B cell (primary cell): ENCODE results near the gene IGSF9B. TPM values are rescaled to one million over a fixed set of nuclear protein-coding genes. Genes with fewer than 3 reads are reported as not detected.
A peak's percentile ranks its signal among the peaks of the same experiment; 100 is the strongest.

Source experiments
- ATAC-seq: fragments of 200-7000 bp; cut with Tn5 transposase; one replicate; pipeline ENCODE4 v1.10.0; 2021; ENCODE audit warnings: low read depth, mild to moderate bottlenecking, moderate number of reproducible peaks, moderate library complexity
- CTCF ChIA-PET: fragments of 350-600 bp; sonication (Branson Sonifier 250); formaldehyde crosslinking; loops from one replicate; lab custom pipeline; 2021; ENCODE audit warnings: antibody characterized with exemption, inconsistent platforms; lab: Charles Lee
- POLR2A ChIA-PET: fragments of 350-600 bp; sonication (Branson Sonifier 250); formaldehyde crosslinking; loops from one replicate; lab custom pipeline; 2021; ENCODE audit warnings: antibody characterized with exemption; lab: Charles Lee
- DNase-seq: peaks from one replicate; pipeline ENCODE4 v3.0.0; 2013
- H2AFZ ChIP-seq: 2 replicates; pipeline ENCODE4 v1.6.1; 2012; ENCODE audit warnings: mild to moderate bottlenecking, low read depth, low read length; ENCODE audit not compliant: insufficient read depth, poor library complexity, severe bottlenecking
- H3K27ac ChIP-seq, 2 donors: 1 replicate in 1 of 2; 2 replicates in 1 of 2; pipeline ENCODE4 v1.5.1; 2012 to 2013; ENCODE audit warnings: low read length in 2 of 2, mild to moderate bottlenecking in 2 of 2, moderate library complexity in 1 of 2
- H3K27me3 ChIP-seq, 4 experiments: fragments of 200-600 bp in 1 of 4; sonication (generic) in 1 of 4; replicated peaks in 1 of 4; 1 replicate in 2 of 4; 2 replicates in 2 of 4; pipeline versions ENCODE4 v1.6.1 to v1.7.0; 2013 to 2016; ENCODE audit warnings: low read length in 3 of 4, mild to moderate bottlenecking in 2 of 4, mixed read lengths in 1 of 4, moderate library complexity in 1 of 4; ENCODE audit not compliant: insufficient read depth in 4 of 4, control insufficient read depth in 3 of 4; ENCODE audit errors: control extremely low read depth in 1 of 4
- H3K36me3 ChIP-seq, 2 experiments: replicated peaks in 1 of 2; 1 replicate in 1 of 2; 2 replicates in 1 of 2; pipeline versions ENCODE4 v1.6.1 to v1.7.1; 2013; ENCODE audit warnings: low read length in 1 of 2; ENCODE audit not compliant: insufficient read depth in 2 of 2, control insufficient read depth in 1 of 2; ENCODE audit errors: control extremely low read depth in 1 of 2, extremely low read depth in 1 of 2
- H3K4me1 ChIP-seq, 2 donors: fragments of 200-600 bp in 1 of 2; sonication (generic) in 1 of 2; 1 replicate in 1 of 2; 2 replicates in 1 of 2; pipeline versions ENCODE4 v1.5.1 to v1.6.1; 2013 to 2017; ENCODE audit warnings: low read length in 2 of 2; ENCODE audit not compliant: control insufficient read depth in 2 of 2, insufficient read depth in 2 of 2
- H3K4me2 ChIP-seq: replicated peaks from 2 replicates; pipeline ENCODE3; 2012; ENCODE audit warnings: mild to moderate bottlenecking, low read depth, low read length; ENCODE audit not compliant: poor library complexity, severe bottlenecking
- H3K4me3 ChIP-seq, 5 experiments: fragments of 200-600 bp in 1 of 5; sonication (generic) in 1 of 5; 1 replicate in 3 of 5; 2 replicates in 2 of 5; pipeline versions ENCODE4 v1.5.1 to v1.7.0; 2011 to 2016; ENCODE audit warnings: low read length in 4 of 5, mild to moderate bottlenecking in 4 of 5, low read depth in 2 of 5, control low read depth in 1 of 5, moderate library complexity in 1 of 5; ENCODE audit not compliant: insufficient read depth in 1 of 5; ENCODE audit errors: control extremely low read depth in 1 of 5, extremely low read depth in 1 of 5
- H3K79me2 ChIP-seq: fragments of 200-600 bp; sonication (generic); one replicate; pipeline ENCODE4 v1.6.0; 2016; ENCODE audit warnings: low read length; ENCODE audit not compliant: control insufficient read depth, insufficient read depth
- H3K9ac ChIP-seq: fragments of 200-600 bp; sonication (generic); 2 replicates; pipeline ENCODE4 v1.6.1; 2017; ENCODE audit warnings: mild to moderate bottlenecking, low read length, moderate library complexity
- H3K9me3 ChIP-seq, 3 donors: one replicate each; pipeline versions ENCODE4 v1.6.1 to v1.7.1; 2013; ENCODE audit warnings: low read length in 2 of 3; ENCODE audit not compliant: control insufficient read depth in 2 of 3, insufficient read depth in 1 of 3; ENCODE audit errors: control extremely low read depth in 1 of 3
- H4K20me1 ChIP-seq: 2 replicates; pipeline ENCODE4 v1.6.0; 2012; ENCODE audit warnings: mild to moderate bottlenecking, low read length; ENCODE audit not compliant: insufficient read depth, control insufficient read depth, poor library complexity, severe bottlenecking
- H3K27ac Mint-ChIP-seq: one replicate; pipeline ENCODE4 v1.8.0; 2021; ENCODE audit warnings: mixed read lengths
- H3K27me3 Mint-ChIP-seq: one replicate; pipeline ENCODE4 v1.8.0; 2021; ENCODE audit warnings: mixed read lengths
- H3K4me1 Mint-ChIP-seq: one replicate; pipeline ENCODE4 v1.8.0; 2021; ENCODE audit warnings: mixed read lengths
- H3K4me3 Mint-ChIP-seq: one replicate; pipeline ENCODE4 v1.8.0; 2021; ENCODE audit warnings: mixed read lengths
- H3K9me3 Mint-ChIP-seq: one replicate; pipeline ENCODE4 v1.8.0; 2022; ENCODE audit warnings: mixed read lengths; ENCODE audit not compliant: insufficient read depth
- EZH2 ChIP-seq: IDR thresholded peaks from 2 replicates; pipeline ENCODE4 v1.6.1; 2012; ENCODE audit warnings: borderline replicate concordance, low read depth, mild to moderate bottlenecking, moderate library complexity, low read length; ENCODE audit not compliant: insufficient read depth, poor library complexity, severe bottlenecking
- WGBS: methylation state at CpG from one replicate; pipeline ENCODE4 v1.1.5; 2013; ENCODE audit warnings: missing lambda C conversion rate; ENCODE audit not compliant: insufficient coverage; 5-methylcytosine and 5-hydroxymethylcytosine counted together
- intact Hi-C: fragments of 100-400 bp; cut with micrococcal nuclease; formaldehyde crosslinking; loops from one replicate; pipeline ENCODE4 v1.10.0; 2022
- polyA plus RNA-seq: library from polyadenylated mRNA; depleted of rRNA; stranded (reverse); fragments of >200 nt; gene quantifications from 2 replicates; pipeline ENCODE4 v1.2.3, GENCODE V29; 2012
- total RNA-seq, 2 donors: library from RNA; stranded (reverse); fragments of 120-200 nt in 1 of 2; gene quantifications; 1 replicate in 1 of 2; 2 replicates in 1 of 2; pipeline versions ENCODE4 v1.2.3 to v1.2.4, GENCODE V29; 2013 to 2022
- TF ChIP-seq, protein P1 (sequence below): fragments of 200-600 bp; IDR thresholded peaks from one replicate; pipeline ENCODE4 v1.8.0; 2022; ENCODE audit warnings: antibody characterized with exemption, mild to moderate bottlenecking

The IGSF9B gene
- total and polyA plus RNA-seq, 2 donors (not counting 1 experiment from before 2014, with no cell fraction given), result 0.15 to 0.37 TPM

- Mint-ChIP-seq H3K9me3 (no peaks in the 10 kb centered on the region), H3K27me3 (peaks cover 21% of the 10 kb centered on the region), H3K4me3 (no peak overlapping the region), H3K4me1 (peaks cover 26% of the 10 kb centered on the region), H3K27ac (no peak overlapping the region)
- H3K27me3 ChIP-seq, result no peaks in the 10 kb centered on the region
- H3K4me3 ChIP-seq, result no peak overlapping the region
- no peak overlapping the region for H3K4me2 ChIP-seq
- TF ChIP-seq EZH2, result no peak
- TF ChIP-seq, protein P1, sequence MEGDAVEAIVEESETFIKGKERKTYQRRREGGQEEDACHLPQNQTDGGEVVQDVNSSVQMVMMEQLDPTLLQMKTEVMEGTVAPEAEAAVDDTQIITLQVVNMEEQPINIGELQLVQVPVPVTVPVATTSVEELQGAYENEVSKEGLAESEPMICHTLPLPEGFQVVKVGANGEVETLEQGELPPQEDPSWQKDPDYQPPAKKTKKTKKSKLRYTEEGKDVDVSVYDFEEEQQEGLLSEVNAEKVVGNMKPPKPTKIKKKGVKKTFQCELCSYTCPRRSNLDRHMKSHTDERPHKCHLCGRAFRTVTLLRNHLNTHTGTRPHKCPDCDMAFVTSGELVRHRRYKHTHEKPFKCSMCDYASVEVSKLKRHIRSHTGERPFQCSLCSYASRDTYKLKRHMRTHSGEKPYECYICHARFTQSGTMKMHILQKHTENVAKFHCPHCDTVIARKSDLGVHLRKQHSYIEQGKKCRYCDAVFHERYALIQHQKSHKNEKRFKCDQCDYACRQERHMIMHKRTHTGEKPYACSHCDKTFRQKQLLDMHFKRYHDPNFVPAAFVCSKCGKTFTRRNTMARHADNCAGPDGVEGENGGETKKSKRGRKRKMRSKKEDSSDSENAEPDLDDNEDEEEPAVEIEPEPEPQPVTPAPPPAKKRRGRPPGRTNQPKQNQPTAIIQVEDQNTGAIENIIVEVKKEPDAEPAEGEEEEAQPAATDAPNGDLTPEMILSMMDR, result no peak
- H3K27ac ChIP-seq, result no peak overlapping the region
- POLR2A ChIA-PET, result no interaction called here
- H3K4me1 ChIP-seq, result peaks cover 7 to 17% of the 10 kb centered on the region in 2 donors
- DNase-seq, result no peak
- no peak for ATAC-seq
- CTCF ChIA-PET, result no interaction called here
- H4K20me1 ChIP-seq, result no peaks in the 10 kb centered on the region
- no peak overlapping the region for H3K9ac ChIP-seq
- no peaks in the 10 kb centered on the region for H3K79me2 ChIP-seq
- H2AFZ ChIP-seq, result no peak overlapping the region
- H3K9me3 ChIP-seq, result peaks cover 0 to 13% (median 0%) of the 10 kb centered on the region in 3 donors
- 52% methylated on average over 4 of the region's 7 CpGs for WGBS
- H3K36me3 ChIP-seq, result no peaks in the 10 kb centered on the region
- intact Hi-C loops, result no loop called here
These were observed 60.7 kb downstream of the IGSF9B start for GRCh38 chr11:133896028-133896427.

DNA sequence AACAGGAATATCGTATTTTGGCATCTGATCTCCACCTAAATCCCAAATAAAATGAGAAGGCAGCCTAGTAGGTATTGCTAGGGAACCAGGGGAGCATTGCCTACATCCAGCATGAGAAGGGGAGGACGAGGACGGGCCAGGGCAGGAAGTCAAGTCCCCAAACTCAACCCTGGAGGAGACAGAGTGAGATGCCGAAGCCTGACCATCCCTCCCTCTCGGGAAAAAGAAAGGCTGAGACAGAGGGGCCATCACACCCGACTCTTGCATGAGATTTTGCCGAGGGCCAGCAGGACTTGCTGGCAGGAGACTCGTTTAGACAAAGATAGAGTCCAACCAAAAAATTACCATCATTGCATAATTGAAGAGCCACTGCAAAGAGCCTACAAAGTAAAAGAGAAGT is 61.2 kb downstream of the IGSF9B start:
- H3K9me3 Mint-ChIP-seq, result no peaks in the 10 kb centered on the region
- intact Hi-C loops, result loop anchor here (2.0 kb wide), 1 partner anchor 61 kb away; the partner anchor contains the start of gene IGSF9B

More for the DNA sequence above, 61.2 kb downstream of the IGSF9B start:
- no peak for ATAC-seq
- ChIA-PET CTCF (no interaction called here), POLR2A (no interaction called here)
- Histone ChIP-seq H3K4me2 (peak overlapping the region; percentile 31), H3K36me3 (no peaks in the 10 kb centered on the region), H4K20me1 (no peaks in the 10 kb centered on the region), H3K4me3 (no peak overlapping the region), H3K79me2 (no peaks in the 10 kb centered on the region), H3K4me1 (peaks cover 7 to 17% of the 10 kb centered on the region in 2 donors), H3K27me3 (no peaks in the 10 kb centered on the region), H3K9me3 (peaks cover 0 to 13% (median 0%) of the 10 kb centered on the region in 3 donors), H3K27ac (peak overlapping the region; percentile 18 to 52), H2AFZ (no peak overlapping the region), H3K9ac (no peak overlapping the region)
- 44% methylated on average over 6 of the region's 8 CpGs for WGBS
- DNase-seq, result no peak
- Mint-ChIP-seq H3K4me3 (peak overlapping the region; percentile 11), H3K27me3 (peaks cover 21% of the 10 kb centered on the region), H3K27ac (no peak overlapping the region), H3K4me1 (peaks cover 26% of the 10 kb centered on the region)
- no peak for TF ChIP-seq EZH2
- TF ChIP-seq, protein P1, result no peak
